Raji (cell line): ENCODE measurements around the gene PEF1.

ENCODE experiments used
- POLR2A ChIP-seq: IDR thresholded peaks from 2 replicates; pipeline ENCODE4 v1.6.1; 2011; ENCODE audit warnings: low read depth, low read length, control low read depth; ENCODE audit not compliant: insufficient read depth

The PEF1 gene

GRCh38 chr1:31595836-31596736 lies 48.6 kb downstream of the PEF1 start:
- no peak for TF ChIP-seq POLR2A

- no peak for TF ChIP-seq POLR2A
Measured at GRCh38 chr1:31593770-31594632, 50.7 kb downstream of the PEF1 start.

GRCh38 chr1:31593136-31593665 lies 51.5 kb downstream of the PEF1 start:
- no peak for TF ChIP-seq POLR2A

GRCh38 chr1:31592132-31592531 lies 52.5 kb downstream of the PEF1 start:
- TF ChIP-seq POLR2A, result no peak

- no peak for TF ChIP-seq POLR2A
Measured at GRCh38 chr1:31591425-31592093, 53.1 kb downstream of the PEF1 start.

- TF ChIP-seq POLR2A, result no peak
Measured at GRCh38 chr1:31588751-31589515, 55.7 kb downstream of the PEF1 start.

- no peak for TF ChIP-seq POLR2A
Measured at GRCh38 chr1:31587720-31588423, 56.8 kb downstream of the PEF1 start.

GRCh38 chr1:31586376-31587327 lies 58.0 kb downstream of the PEF1 start:
- no peak for TF ChIP-seq POLR2A

- TF ChIP-seq POLR2A, result no peak
Measured at GRCh38 chr1:31585736-31586365, 58.8 kb downstream of the PEF1 start.

GRCh38 chr1:31584869-31585735 lies 59.6 kb downstream of the PEF1 start:
- no peak for TF ChIP-seq POLR2A
